ENCODE results near the gene NDUFA7. TPM values are rescaled to one million over a fixed set of nuclear protein-coding genes. Genes with fewer than 3 reads are reported as not detected.

Gene NDUFA7
- total and polyA plus RNA-seq, 2 of the 13 experiments (the other 11 are each of a cell fraction or from before 2014, with no cell fraction given) = 64.5 to 71.5 TPM

DNA sequence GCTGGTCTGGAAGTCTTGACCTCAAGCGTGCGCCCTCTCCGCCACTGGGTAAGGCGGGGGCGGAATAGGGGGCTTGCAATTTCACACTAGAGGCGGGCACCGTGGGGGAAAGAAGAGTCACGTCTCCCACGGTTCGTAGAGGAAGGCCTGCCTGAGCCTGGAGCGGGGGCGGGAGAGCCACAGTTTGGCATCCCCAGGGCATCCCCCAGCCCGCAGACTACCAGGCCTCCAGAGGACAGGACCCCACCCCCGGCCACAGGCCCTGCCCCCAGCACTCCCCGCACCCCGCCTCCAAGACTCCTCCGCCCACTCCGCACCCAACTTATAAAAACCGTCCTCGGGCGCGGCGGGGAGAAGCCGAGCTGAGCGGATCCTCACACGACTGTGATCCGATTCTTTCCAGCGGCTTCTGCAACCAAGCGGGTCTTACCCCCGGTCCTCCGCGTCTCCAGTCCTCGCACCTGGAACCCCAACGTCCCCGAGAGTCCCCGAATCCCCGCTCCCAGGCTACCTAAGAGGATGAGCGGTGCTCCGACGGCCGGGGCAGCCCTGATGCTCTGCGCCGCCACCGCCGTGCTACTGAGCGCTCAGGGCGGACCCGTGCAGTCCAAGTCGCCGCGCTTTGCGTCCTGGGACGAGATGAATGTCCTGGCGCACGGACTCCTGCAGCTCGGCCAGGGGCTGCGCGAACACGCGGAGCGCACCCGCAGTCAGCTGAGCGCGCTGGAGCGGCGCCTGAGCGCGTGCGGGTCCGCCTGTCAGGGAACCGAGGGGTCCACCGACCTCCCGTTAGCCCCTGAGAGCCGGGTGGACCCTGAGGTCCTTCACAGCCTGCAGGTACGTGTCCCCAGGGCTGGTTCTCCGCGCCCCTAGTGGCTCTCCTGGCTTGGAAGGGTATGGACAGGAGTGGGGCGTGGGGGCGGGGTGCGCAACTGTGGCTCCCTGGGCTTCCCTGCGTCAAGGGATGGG lies 42.9 kb upstream of the NDUFA7 start, which contains the start of gene ANGPTL4 (continued):
- TF ChIP-seq, protein P1, sequence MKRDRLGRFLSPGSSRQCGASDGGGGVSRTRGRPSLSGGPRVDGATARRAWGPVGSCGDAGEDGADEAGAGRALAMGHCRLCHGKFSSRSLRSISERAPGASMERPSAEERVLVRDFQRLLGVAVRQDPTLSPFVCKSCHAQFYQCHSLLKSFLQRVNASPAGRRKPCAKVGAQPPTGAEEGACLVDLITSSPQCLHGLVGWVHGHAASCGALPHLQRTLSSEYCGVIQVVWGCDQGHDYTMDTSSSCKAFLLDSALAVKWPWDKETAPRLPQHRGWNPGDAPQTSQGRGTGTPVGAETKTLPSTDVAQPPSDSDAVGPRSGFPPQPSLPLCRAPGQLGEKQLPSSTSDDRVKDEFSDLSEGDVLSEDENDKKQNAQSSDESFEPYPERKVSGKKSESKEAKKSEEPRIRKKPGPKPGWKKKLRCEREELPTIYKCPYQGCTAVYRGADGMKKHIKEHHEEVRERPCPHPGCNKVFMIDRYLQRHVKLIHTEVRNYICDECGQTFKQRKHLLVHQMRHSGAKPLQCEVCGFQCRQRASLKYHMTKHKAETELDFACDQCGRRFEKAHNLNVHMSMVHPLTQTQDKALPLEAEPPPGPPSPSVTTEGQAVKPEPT (CRISPR knock-in tag; IDR thresholded peaks at IDR 0.05; ENCODE audit: low read depth) = no peak
- TF ChIP-seq ZNF564 (CRISPR knock-in tag; IDR thresholded peaks at IDR 0.05) (peak; percentile 97), FOSL1 (CRISPR knock-in tag; IDR thresholded peaks at IDR 0.05; ENCODE audit: borderline replicate concordance) (no peak), ASH2L (IDR thresholded peaks at IDR 0.05; ENCODE audit: insufficient read length, low read depth, low read length) (no peak), CREM (IDR thresholded peaks at IDR 0.05) (no peak), CREM (CRISPR knock-in tag; IDR thresholded peaks at IDR 0.05) (no peak), NFIC (IDR thresholded peaks at IDR 0.05; ENCODE audit: low read length) (no peak), LCORL (IDR thresholded peaks at IDR 0.05) (no peak), LCORL (CRISPR knock-in tag; IDR thresholded peaks at IDR 0.05) (no peak; the same call in 1 of the 2 replicates), ZNF44 (CRISPR knock-in tag; IDR thresholded peaks at IDR 0.05) (0 out of 2 replicates have a peak, but pooled peaks have one; percentile 60), PCBP1 (IDR thresholded peaks at IDR 0.05; ENCODE audit: borderline replicate concordance, low read depth, low read length) (no peak), NFYB (CRISPR knock-in tag; IDR thresholded peaks at IDR 0.05) (no peak), PRPF4 (IDR thresholded peaks at IDR 0.05; ENCODE audit: low read depth, low read length, poor library complexity, severe bottlenecking) (no peak), SAFB2 (CRISPR knock-in tag; IDR thresholded peaks at IDR 0.05; ENCODE audit: borderline replicate concordance, low read depth) (no peak), NCOA2 (CRISPR knock-in tag; IDR thresholded peaks at IDR 0.05) (no peak), CBX1 (IDR thresholded peaks at IDR 0.05; ENCODE audit: low read depth) (no peak), RBM39 (IDR thresholded peaks at IDR 0.05; ENCODE audit: low read depth, low read length, poor library complexity, severe bottlenecking) (no peak), THYN1 (CRISPR knock-in tag; IDR thresholded peaks at IDR 0.05; ENCODE audit: borderline replicate concordance, low read depth) (no peak), YY1 (IDR thresholded peaks at IDR 0.05; ENCODE audit: insufficient read depth, insufficient replicate concordance, low read depth, low read length) (no peak)
- TF ChIP-seq, protein P2, sequence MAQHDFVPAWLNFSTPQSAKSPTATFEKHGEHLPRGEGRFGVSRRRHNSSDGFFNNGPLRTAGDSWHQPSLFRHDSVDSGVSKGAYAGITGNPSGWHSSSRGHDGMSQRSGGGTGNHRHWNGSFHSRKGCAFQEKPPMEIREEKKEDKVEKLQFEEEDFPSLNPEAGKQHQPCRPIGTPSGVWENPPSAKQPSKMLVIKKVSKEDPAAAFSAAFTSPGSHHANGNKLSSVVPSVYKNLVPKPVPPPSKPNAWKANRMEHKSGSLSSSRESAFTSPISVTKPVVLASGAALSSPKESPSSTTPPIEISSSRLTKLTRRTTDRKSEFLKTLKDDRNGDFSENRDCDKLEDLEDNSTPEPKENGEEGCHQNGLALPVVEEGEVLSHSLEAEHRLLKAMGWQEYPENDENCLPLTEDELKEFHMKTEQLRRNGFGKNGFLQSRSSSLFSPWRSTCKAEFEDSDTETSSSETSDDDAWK (CRISPR knock-in tag; IDR thresholded peaks at IDR 0.05) = no peak
- TF ChIP-seq, protein P3, sequence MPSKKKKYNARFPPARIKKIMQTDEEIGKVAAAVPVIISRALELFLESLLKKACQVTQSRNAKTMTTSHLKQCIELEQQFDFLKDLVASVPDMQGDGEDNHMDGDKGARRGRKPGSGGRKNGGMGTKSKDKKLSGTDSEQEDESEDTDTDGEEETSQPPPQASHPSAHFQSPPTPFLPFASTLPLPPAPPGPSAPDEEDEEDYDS (CRISPR knock-in tag; IDR thresholded peaks at IDR 0.05) = peak; percentile 96
- TF ChIP-seq, protein P4, sequence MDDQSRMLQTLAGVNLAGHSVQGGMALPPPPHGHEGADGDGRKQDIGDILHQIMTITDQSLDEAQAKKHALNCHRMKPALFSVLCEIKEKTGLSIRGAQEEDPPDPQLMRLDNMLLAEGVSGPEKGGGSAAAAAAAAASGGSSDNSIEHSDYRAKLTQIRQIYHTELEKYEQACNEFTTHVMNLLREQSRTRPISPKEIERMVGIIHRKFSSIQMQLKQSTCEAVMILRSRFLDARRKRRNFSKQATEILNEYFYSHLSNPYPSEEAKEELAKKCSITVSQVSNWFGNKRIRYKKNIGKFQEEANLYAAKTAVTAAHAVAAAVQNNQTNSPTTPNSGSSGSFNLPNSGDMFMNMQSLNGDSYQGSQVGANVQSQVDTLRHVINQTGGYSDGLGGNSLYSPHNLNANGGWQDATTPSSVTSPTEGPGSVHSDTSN (CRISPR knock-in tag; IDR thresholded peaks at IDR 0.05; ENCODE audit: borderline replicate concordance) = no peak
- TF ChIP-seq, protein P5, sequence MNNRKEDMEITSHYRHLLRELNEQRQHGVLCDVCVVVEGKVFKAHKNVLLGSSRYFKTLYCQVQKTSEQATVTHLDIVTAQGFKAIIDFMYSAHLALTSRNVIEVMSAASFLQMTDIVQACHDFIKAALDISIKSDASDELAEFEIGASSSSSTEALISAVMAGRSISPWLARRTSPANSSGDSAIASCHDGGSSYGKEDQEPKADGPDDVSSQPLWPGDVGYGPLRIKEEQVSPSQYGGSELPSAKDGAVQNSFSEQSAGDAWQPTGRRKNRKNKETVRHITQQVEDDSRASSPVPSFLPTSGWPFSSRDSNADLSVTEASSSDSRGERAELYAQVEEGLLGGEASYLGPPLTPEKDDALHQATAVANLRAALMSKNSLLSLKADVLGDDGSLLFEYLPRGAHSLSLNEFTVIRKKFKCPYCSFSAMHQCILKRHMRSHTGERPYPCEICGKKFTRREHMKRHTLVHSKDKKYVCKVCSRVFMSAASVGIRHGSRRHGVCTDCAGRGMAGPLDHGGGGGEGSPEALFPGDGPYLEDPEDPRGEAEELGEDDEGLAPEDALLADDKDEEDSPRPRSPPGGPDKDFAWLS (CRISPR knock-in tag; IDR thresholded peaks at IDR 0.05; ENCODE audit: borderline replicate concordance) = no peak

Measured in HepG2 (cell line).